Measurements from ENCODE around the gene BMP3.

- TF ChIP-seq MAX (IDR thresholded peaks at IDR 0.05) = no peak
- TF ChIP-seq RAD21 (IDR thresholded peaks at IDR 0.05) = no peak
- no peak for TF ChIP-seq CTCF (IDR thresholded peaks at IDR 0.05; ENCODE audit: low read depth, low read length, missing input control)
- no peak for TF ChIP-seq REST (IDR thresholded peaks at IDR 0.05)
- TF ChIP-seq YY1 (IDR thresholded peaks at IDR 0.05) = no peak
- TF ChIP-seq ZBTB33 (IDR thresholded peaks at IDR 0.05) = no peak
- TF ChIP-seq TAF1 (conservative IDR thresholded peaks at IDR 0.05) = no peak
- TF ChIP-seq GABPA (IDR thresholded peaks at IDR 0.05 in 1 of 2, conservative IDR thresholded peaks at IDR 0.05 in 1 of 2) = no peak
These were observed 8.5 kb upstream of the BMP3 start for GRCh38 chr4:81021981-81022380.
